A673 (cell line): ENCODE results near the gene CALN1. TPM values are rescaled to one million over a fixed set of nuclear protein-coding genes. Genes with fewer than 3 reads are reported as not detected.

ENCODE experiments used
- BruUV-seq: library from RNA; stranded (reverse); fragments of 400-500 nt; replicated peaks from 2 replicates; lab custom pipeline; 2021; lab: Mats Ljungman, UMichigan
- CTCF ChIA-PET: fragments of 300-600 bp; sonication (Branson Sonifier 250); formaldehyde crosslinking; loops from one replicate; lab custom pipeline; 2022; ENCODE audit warnings: antibody characterized with exemption; lab: Charles Lee
- POLR2A ChIA-PET: fragments of 300-600 bp; sonication (Branson Sonifier 250); formaldehyde crosslinking; loops from one replicate; lab custom pipeline; 2022; ENCODE audit warnings: antibody characterized with exemption; ENCODE audit not compliant: low non-redundant PET; lab: Charles Lee
- DNase-seq: peaks from one replicate; pipeline ENCODE4 v3.0.0-alpha.2; 2015; ENCODE audit warnings: low spot score
- H3K27ac ChIP-seq: fragments of 200-600 bp; sonication (generic); 2 replicates; pipeline ENCODE4 v1.5.1; 2016; ENCODE audit warnings: mixed run types, low read depth, mild to moderate bottlenecking, mixed read lengths, antibody characterized with exemption, low read length; ENCODE audit not compliant: poor library complexity, severe bottlenecking
- H3K27me3 ChIP-seq: fragments of 200-600 bp; sonication (generic); replicated peaks from 2 replicates; pipeline ENCODE4 v1.6.1; 2017; ENCODE audit warnings: mixed run types, low read depth, mild to moderate bottlenecking, mixed read lengths, antibody characterized with exemption, low read length; ENCODE audit not compliant: insufficient read depth, poor library complexity
- H3K36me3 ChIP-seq: fragments of 200-600 bp; sonication (generic); 2 replicates; pipeline ENCODE4 v1.6.1; 2016; ENCODE audit warnings: mixed run types, mild to moderate bottlenecking, mixed read lengths, antibody characterized with exemption, low read length; ENCODE audit not compliant: insufficient read depth, poor library complexity, severe bottlenecking
- H3K4me1 ChIP-seq: fragments of 200-600 bp; sonication (generic); 2 replicates; pipeline ENCODE4 v1.6.1; 2017; ENCODE audit warnings: mixed run types, mild to moderate bottlenecking, mixed read lengths, antibody characterized with exemption, low read length; ENCODE audit not compliant: insufficient read depth, poor library complexity, severe bottlenecking
- H3K4me3 ChIP-seq: fragments of 200-600 bp; sonication (generic); 2 replicates; pipeline ENCODE4 v1.5.1; 2016; ENCODE audit warnings: low read depth, mixed run types, mild to moderate bottlenecking, mixed read lengths, low read length; ENCODE audit not compliant: poor library complexity, severe bottlenecking
- H3K9me3 ChIP-seq: fragments of 200-600 bp; sonication (generic); 2 replicates; pipeline ENCODE4 v1.6.1; 2016; ENCODE audit warnings: mixed run types, low read depth, mild to moderate bottlenecking, mixed read lengths, antibody characterized with exemption, low read length; ENCODE audit not compliant: poor library complexity, severe bottlenecking
- EZH2 ChIP-seq: fragments of 200-600 bp; sonication (generic); IDR thresholded peaks from 2 replicates; pipeline ENCODE4 v1.6.1; 2017; ENCODE audit warnings: borderline replicate concordance, low read depth, mild to moderate bottlenecking, mixed read lengths, antibody characterized with exemption, low read length; ENCODE audit not compliant: poor library complexity, severe bottlenecking
- intact Hi-C: fragments of 100-400 bp; cut with micrococcal nuclease; formaldehyde crosslinking; loops from one replicate; pipeline ENCODE4 v1.10.0; 2022; ENCODE audit not compliant: unreplicated experiment
- total RNA-seq: library from RNA; stranded (reverse); gene quantifications from 2 replicates; pipeline ENCODE4 v1.2.3, GENCODE V29; 2021
- TF ChIP-seq, protein P1 (sequence below): fragments of 300-800, 200-600 bp; sonication (generic); conservative IDR thresholded peaks from 2 replicates; pipeline ENCODE4 v1.5.1; 2017; ENCODE audit warnings: low read depth, mild to moderate bottlenecking, antibody characterized with exemption, low read length, moderate library complexity, mixed read lengths

The CALN1 gene
- total RNA-seq, 1 experiment from 2014 or later = not detected

DNA sequence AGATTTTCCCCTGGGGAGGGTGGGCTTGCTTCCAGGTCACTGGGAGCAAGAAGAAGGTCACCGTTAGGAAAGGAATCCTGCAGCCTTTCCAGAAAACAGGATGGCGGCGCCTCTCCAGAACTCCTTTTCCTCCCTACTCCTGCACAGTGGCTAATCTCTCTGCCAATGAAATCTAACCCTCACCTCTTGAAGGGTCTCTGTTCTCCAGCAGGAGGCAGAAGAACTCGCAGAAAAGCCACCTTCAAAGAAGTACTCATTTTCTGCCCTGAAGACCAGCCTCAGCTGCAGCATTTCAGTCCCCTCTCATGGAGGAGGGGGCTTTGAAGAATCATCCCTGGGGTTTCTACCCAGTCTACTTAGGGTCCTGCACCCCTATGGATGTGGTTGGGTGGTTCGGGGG is 626.9 kb downstream of the CALN1 start:
- BruUV-seq = no TSS peak
- ChIA-PET POLR2A (no interaction called here), CTCF (no interaction called here)
- Histone ChIP-seq H3K4me3 (no peak overlapping the region), H3K9me3 (peaks cover 43% of the 10 kb centered on the region), H3K36me3 (no peaks in the 10 kb centered on the region), H3K4me1 (no peaks in the 10 kb centered on the region), H3K27me3 (no peaks in the 10 kb centered on the region), H3K27ac (no peak overlapping the region)
- TF ChIP-seq EZH2 = no peak
- TF ChIP-seq, protein P1, sequence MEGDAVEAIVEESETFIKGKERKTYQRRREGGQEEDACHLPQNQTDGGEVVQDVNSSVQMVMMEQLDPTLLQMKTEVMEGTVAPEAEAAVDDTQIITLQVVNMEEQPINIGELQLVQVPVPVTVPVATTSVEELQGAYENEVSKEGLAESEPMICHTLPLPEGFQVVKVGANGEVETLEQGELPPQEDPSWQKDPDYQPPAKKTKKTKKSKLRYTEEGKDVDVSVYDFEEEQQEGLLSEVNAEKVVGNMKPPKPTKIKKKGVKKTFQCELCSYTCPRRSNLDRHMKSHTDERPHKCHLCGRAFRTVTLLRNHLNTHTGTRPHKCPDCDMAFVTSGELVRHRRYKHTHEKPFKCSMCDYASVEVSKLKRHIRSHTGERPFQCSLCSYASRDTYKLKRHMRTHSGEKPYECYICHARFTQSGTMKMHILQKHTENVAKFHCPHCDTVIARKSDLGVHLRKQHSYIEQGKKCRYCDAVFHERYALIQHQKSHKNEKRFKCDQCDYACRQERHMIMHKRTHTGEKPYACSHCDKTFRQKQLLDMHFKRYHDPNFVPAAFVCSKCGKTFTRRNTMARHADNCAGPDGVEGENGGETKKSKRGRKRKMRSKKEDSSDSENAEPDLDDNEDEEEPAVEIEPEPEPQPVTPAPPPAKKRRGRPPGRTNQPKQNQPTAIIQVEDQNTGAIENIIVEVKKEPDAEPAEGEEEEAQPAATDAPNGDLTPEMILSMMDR = no peak
- no peak for DNase-seq
- intact Hi-C loops = no loop called here

DNA sequence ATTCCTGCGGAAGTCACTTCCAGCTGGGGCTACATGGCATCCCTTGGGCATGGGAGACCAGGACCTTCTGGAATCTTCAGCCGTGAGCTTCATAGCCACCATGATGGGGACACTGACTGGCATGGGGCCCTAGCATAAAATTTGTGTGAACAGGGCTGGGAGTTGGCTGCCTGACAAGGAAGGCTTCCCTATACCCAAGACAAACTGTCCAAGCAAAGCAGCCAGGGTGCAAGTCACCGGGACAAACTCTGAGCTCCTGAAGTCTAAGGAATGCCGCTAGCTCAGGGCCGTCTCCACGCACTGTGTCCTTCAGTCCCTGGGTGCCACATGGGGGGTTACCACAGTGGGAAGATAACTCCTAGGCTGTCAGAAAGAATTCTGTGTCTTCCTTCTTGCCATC is 627.4 kb downstream of the CALN1 start:
- H3K9me3 ChIP-seq = peaks cover 44% of the 10 kb centered on the region
- intact Hi-C loops = no loop called here
- no peaks in the 10 kb centered on the region for H3K36me3 ChIP-seq
- CTCF ChIA-PET = no interaction called here
- H3K4me3 ChIP-seq = no peak overlapping the region
- H3K27me3 ChIP-seq = no peaks in the 10 kb centered on the region
- POLR2A ChIA-PET = no interaction called here
- H3K4me1 ChIP-seq = no peaks in the 10 kb centered on the region
- no peak for DNase-seq
- H3K27ac ChIP-seq = no peak overlapping the region
- TF ChIP-seq EZH2 = no peak
- TF ChIP-seq, protein P1 = no peak
- BruUV-seq = no TSS peak

DNA sequence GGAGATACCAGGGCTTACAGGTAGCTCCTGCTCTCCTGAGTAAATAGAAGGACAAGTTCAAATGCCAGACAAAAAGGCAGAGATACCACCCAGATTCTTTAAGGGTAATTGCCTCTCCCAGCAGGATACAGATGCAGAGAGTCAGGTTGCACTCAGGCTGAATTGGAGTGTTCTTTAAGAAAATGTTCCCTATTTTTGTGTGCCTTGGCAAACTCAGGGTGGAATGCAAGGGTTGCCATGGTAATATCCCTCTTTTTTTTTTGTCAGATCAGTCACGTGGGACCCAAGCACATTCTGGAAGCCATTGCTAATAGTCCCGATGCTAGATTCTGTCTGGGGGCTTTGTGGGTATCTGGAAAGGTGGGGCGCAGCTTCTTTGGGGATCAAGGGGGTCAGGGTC is 628.0 kb downstream of the CALN1 start:
- ChIA-PET CTCF (no interaction called here), POLR2A (no interaction called here)
- intact Hi-C loops = no loop called here
- TF ChIP-seq EZH2 = no peak
- TF ChIP-seq, protein P1 = no peak
- BruUV-seq = no TSS peak
- Histone ChIP-seq H3K36me3 (no peaks in the 10 kb centered on the region), H3K27me3 (no peaks in the 10 kb centered on the region), H3K4me1 (no peaks in the 10 kb centered on the region), H3K4me3 (no peak overlapping the region), H3K9me3 (peaks cover 39% of the 10 kb centered on the region), H3K27ac (no peak overlapping the region)
- DNase-seq = no peak
